GM18858 (cell line): ENCODE data around the gene BCL2L1.
A peak's percentile ranks its signal among the peaks of the same experiment; 100 is the strongest.

Experiments used
- ATAC-seq: cut with Tn5 transposase; IDR thresholded peaks from one replicate; pipeline ENCODE4 v1.9.1; 2021; ENCODE audit not compliant: unreplicated experiment

BCL2L1 gene

GRCh38 chr20:31694842-31695593 is 27.6 kb downstream of the BCL2L1 start:
- no peak for ATAC-seq

- ATAC-seq, result no peak
These were observed 28.5 kb downstream of the BCL2L1 start for GRCh38 chr20:31693987-31694661.

- ATAC-seq, result no peak
These were observed 29.3 kb downstream of the BCL2L1 start for GRCh38 chr20:31693402-31693801.

- peak; percentile 53 for ATAC-seq
These were observed 30.9 kb downstream of the BCL2L1 start for GRCh38 chr20:31691646-31692275.

- no peak for ATAC-seq
These were observed 32.5 kb downstream of the BCL2L1 start for GRCh38 chr20:31690124-31690666.

- ATAC-seq, result no peak
These were observed 33.5 kb downstream of the BCL2L1 start for GRCh38 chr20:31689141-31689540.

GRCh38 chr20:31687777-31688176 is 34.9 kb downstream of the BCL2L1 start:
- ATAC-seq, result no peak

- no peak for ATAC-seq
These were observed 36.6 kb downstream of the BCL2L1 start for GRCh38 chr20:31685853-31686643.

- peak; percentile 31 for ATAC-seq
These were observed 38.3 kb downstream of the BCL2L1 start for GRCh38 chr20:31684153-31685015.

GRCh38 chr20:31682927-31683326 is 39.7 kb downstream of the BCL2L1 start:
- no peak for ATAC-seq

- no peak for ATAC-seq
These were observed 40.3 kb downstream of the BCL2L1 start for GRCh38 chr20:31682352-31682751.

GRCh38 chr20:31681769-31682168 is 40.9 kb downstream of the BCL2L1 start:
- ATAC-seq, result no peak

- ATAC-seq, result no peak
These were observed 41.4 kb downstream of the BCL2L1 start for GRCh38 chr20:31681128-31681727.

- ATAC-seq, result no peak
These were observed 42.2 kb downstream of the BCL2L1 start for GRCh38 chr20:31680286-31681127.

GRCh38 chr20:31679357-31680285 is 43.0 kb downstream of the BCL2L1 start:
- no peak for ATAC-seq

GRCh38 chr20:31678389-31679356 is 44.0 kb downstream of the BCL2L1 start:
- no peak for ATAC-seq
